Endodermal cell (in vitro differentiated cells): ENCODE measurements around the gene ARL14EPL. TPM values are rescaled to one million over a fixed set of nuclear protein-coding genes. Genes with fewer than 3 reads are reported as not detected.

ENCODE experiments used
- DNase-seq: peaks from one replicate; pipeline ENCODE4 v3.0.0-alpha.2; 2017
- H3K27ac ChIP-seq: 2 replicates; pipeline ENCODE4 v1.5.1; 2013; ENCODE audit warnings: mild to moderate bottlenecking, low read depth, low read length, moderate library complexity
- H3K27me3 ChIP-seq: 2 replicates; pipeline ENCODE4 v1.6.1; 2013; ENCODE audit warnings: mild to moderate bottlenecking, low read length, moderate library complexity; ENCODE audit not compliant: insufficient read depth, control insufficient read depth, poor library complexity, severe bottlenecking
- H3K36me3 ChIP-seq: 2 replicates; pipeline ENCODE4 v1.7.0; 2013; ENCODE audit warnings: mild to moderate bottlenecking, low read length, moderate library complexity; ENCODE audit not compliant: control insufficient read depth, insufficient read depth
- H3K4me1 ChIP-seq: one replicate; pipeline ENCODE4 v1.7.0; 2013; ENCODE audit warnings: low read length; ENCODE audit not compliant: control insufficient read depth, insufficient read depth
- H3K4me3 ChIP-seq: 2 replicates; pipeline ENCODE4 v1.5.1; 2013; ENCODE audit warnings: mild to moderate bottlenecking, low read length, moderate library complexity
- H3K9ac ChIP-seq: 2 replicates; pipeline ENCODE4 v1.6.1; 2013; ENCODE audit warnings: mild to moderate bottlenecking, low read length, moderate library complexity; ENCODE audit not compliant: poor library complexity, severe bottlenecking; ENCODE audit errors: extremely low read depth
- H3K9me3 ChIP-seq: 2 replicates; pipeline ENCODE4 v1.6.1; 2013; ENCODE audit warnings: mild to moderate bottlenecking, low read length, moderate library complexity; ENCODE audit not compliant: control insufficient read depth
- H3K27ac Mint-ChIP-seq: 2 replicates; pipeline ENCODE4 v1.8.0; 2020; ENCODE audit warnings: mixed read lengths
- H3K27me3 Mint-ChIP-seq: 2 replicates; pipeline ENCODE4 v1.8.0; 2021; ENCODE audit warnings: mild to moderate bottlenecking, mixed read lengths; ENCODE audit not compliant: insufficient read depth
- H3K36me3 Mint-ChIP-seq: 2 replicates; pipeline ENCODE4 v1.8.0; 2020; ENCODE audit warnings: low read depth, mixed read lengths
- H3K4me1 Mint-ChIP-seq: 2 replicates; pipeline ENCODE4 v1.8.0; 2020; ENCODE audit warnings: mixed read lengths
- H3K4me3 Mint-ChIP-seq: 2 replicates; pipeline ENCODE4 v1.8.0; 2020; ENCODE audit warnings: mild to moderate bottlenecking, moderate library complexity, mixed read lengths
- H3K9me3 Mint-ChIP-seq: 2 replicates; pipeline ENCODE4 v1.8.0; 2020; ENCODE audit warnings: mild to moderate bottlenecking, mixed read lengths
- WGBS, 2 experiments: methylation state at CpG; one replicate each; pipeline versions ENCODE4 v1.1.5 to v1.1.7; 2013; ENCODE audit warnings: missing lambda C conversion rate in 2 of 2, mixed read lengths in 1 of 2; ENCODE audit not compliant: insufficient coverage in 1 of 2, insufficient read length in 1 of 2; 5-methylcytosine and 5-hydroxymethylcytosine counted together
- total RNA-seq, 2 donors: library from RNA; stranded (reverse); fragmentation: NEBNext Ultra II Directional in 1 of 2; extraction: Animal tissue kit (Norgen Biotek cat#: 25700) in 1 of 2; gene quantifications; 2 replicates in 1 of 2; 3 replicates in 1 of 2; pipeline ENCODE4 v1.2.1, GENCODE V29; 2021
- TF ChIP-seq, protein P1 (sequence below): fragments of 200-600 bp; sonication (generic); conservative IDR thresholded peaks from 2 replicates; pipeline ENCODE4 v1.5.0; 2021; ENCODE audit warnings: antibody characterized with exemption, mild to moderate bottlenecking

The ARL14EPL gene
- total RNA-seq, 2 donors from 2014 or later: not detected

- no peak for DNase-seq
- Histone ChIP-seq H3K27ac (no peak overlapping the region), H3K4me1 (no peaks in the 10 kb centered on the region), H3K4me3 (no peak overlapping the region), H3K9ac (no peak overlapping the region), H3K36me3 (no peaks in the 10 kb centered on the region), H3K9me3 (no peaks in the 10 kb centered on the region), H3K27me3 (no peaks in the 10 kb centered on the region)
- no peaks in the 10 kb centered on the region for H3K27me3 Mint-ChIP-seq
- H3K36me3 Mint-ChIP-seq: no peaks in the 10 kb centered on the region
- H3K4me1 Mint-ChIP-seq: peaks cover 7% of the 10 kb centered on the region
- no peaks in the 10 kb centered on the region for H3K9me3 Mint-ChIP-seq
- 86% methylated on average over 2 of the region's 2 CpGs; no CpG with 5 or more reads in 1 of the 2 experiments for WGBS, 2 experiments
- H3K4me3 Mint-ChIP-seq: no peak overlapping the region
- TF ChIP-seq, protein P1, sequence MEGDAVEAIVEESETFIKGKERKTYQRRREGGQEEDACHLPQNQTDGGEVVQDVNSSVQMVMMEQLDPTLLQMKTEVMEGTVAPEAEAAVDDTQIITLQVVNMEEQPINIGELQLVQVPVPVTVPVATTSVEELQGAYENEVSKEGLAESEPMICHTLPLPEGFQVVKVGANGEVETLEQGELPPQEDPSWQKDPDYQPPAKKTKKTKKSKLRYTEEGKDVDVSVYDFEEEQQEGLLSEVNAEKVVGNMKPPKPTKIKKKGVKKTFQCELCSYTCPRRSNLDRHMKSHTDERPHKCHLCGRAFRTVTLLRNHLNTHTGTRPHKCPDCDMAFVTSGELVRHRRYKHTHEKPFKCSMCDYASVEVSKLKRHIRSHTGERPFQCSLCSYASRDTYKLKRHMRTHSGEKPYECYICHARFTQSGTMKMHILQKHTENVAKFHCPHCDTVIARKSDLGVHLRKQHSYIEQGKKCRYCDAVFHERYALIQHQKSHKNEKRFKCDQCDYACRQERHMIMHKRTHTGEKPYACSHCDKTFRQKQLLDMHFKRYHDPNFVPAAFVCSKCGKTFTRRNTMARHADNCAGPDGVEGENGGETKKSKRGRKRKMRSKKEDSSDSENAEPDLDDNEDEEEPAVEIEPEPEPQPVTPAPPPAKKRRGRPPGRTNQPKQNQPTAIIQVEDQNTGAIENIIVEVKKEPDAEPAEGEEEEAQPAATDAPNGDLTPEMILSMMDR: no peak
- no peak overlapping the region for H3K27ac Mint-ChIP-seq
Observed at GRCh38 chr5:115988002-115988401, 44.3 kb upstream of the ARL14EPL start.

GRCh38 chr5:115992848-115993350 is 39.4 kb upstream of the ARL14EPL start:
- Histone ChIP-seq H3K4me3 (no peak overlapping the region), H3K9ac (no peak overlapping the region), H3K9me3 (no peaks in the 10 kb centered on the region), H3K27ac (no peak overlapping the region), H3K27me3 (no peaks in the 10 kb centered on the region), H3K4me1 (no peaks in the 10 kb centered on the region), H3K36me3 (no peaks in the 10 kb centered on the region)
- 84% methylated on average over 5 of the region's 5 CpGs; no CpG with 5 or more reads in 1 of the 2 experiments for WGBS, 2 experiments
- Mint-ChIP-seq H3K4me3 (no peak overlapping the region), H3K27me3 (no peaks in the 10 kb centered on the region), H3K36me3 (no peaks in the 10 kb centered on the region), H3K9me3 (no peaks in the 10 kb centered on the region), H3K4me1 (no peaks in the 10 kb centered on the region), H3K27ac (no peak overlapping the region)
- DNase-seq: no peak
- TF ChIP-seq, protein P1: no peak

DNA sequence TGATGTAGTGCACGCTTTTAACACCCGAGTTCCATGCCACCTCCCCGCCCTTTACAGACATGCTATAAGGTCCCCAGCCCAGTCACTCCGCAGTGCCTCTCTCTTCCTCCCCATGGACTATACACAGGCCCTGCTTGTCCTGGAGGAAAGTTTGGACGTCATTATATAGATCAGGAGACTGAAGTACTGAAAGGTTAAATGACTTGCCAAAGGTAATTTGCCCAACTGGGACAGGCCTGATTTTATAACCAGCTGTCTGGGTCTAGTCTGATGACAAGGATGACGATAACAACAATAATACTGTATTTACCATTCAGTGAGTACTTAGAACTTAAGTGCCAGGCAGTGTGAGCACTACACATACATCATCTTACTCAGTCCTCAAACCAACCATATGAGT is 36.9 kb upstream of the ARL14EPL start:
- H3K27ac ChIP-seq: no peak overlapping the region
- no peaks in the 10 kb centered on the region for H3K27me3 ChIP-seq
- no peaks in the 10 kb centered on the region for H3K36me3 ChIP-seq
- no peaks in the 10 kb centered on the region for H3K9me3 ChIP-seq
- TF ChIP-seq, protein P1: no peak
- H3K9ac ChIP-seq: no peak overlapping the region
- Mint-ChIP-seq H3K4me3 (no peak overlapping the region), H3K27me3 (no peaks in the 10 kb centered on the region), H3K36me3 (no peaks in the 10 kb centered on the region), H3K4me1 (no peaks in the 10 kb centered on the region), H3K9me3 (no peaks in the 10 kb centered on the region), H3K27ac (no peak overlapping the region)
- H3K4me1 ChIP-seq: no peaks in the 10 kb centered on the region
- H3K4me3 ChIP-seq: no peak overlapping the region
- 93 to 96% methylated on average over 3 to 6 of the region's 6 CpGs for WGBS, 2 experiments
- DNase-seq: no peak
